B cell (primary cell): ENCODE data around the gene ITGB7. TPM values are rescaled to one million over a fixed set of nuclear protein-coding genes. Genes with fewer than 3 reads are reported as not detected.
A peak's percentile ranks its signal among the peaks of the same experiment; 100 is the strongest.
"Not testable (repeated sequence)": the region's sequence is repeated elsewhere in the genome, so short reads cannot be mapped to it uniquely, and the experiment has no call there.

ENCODE experiments used
- ATAC-seq: fragments of 200-7000 bp; cut with Tn5 transposase; one replicate; pipeline ENCODE4 v1.10.0; 2021; ENCODE audit warnings: low read depth, mild to moderate bottlenecking, moderate number of reproducible peaks, moderate library complexity
- CTCF ChIA-PET: fragments of 350-600 bp; sonication (Branson Sonifier 250); formaldehyde crosslinking; loops from one replicate; lab custom pipeline; 2021; ENCODE audit warnings: antibody characterized with exemption, inconsistent platforms; lab: Charles Lee
- POLR2A ChIA-PET: fragments of 350-600 bp; sonication (Branson Sonifier 250); formaldehyde crosslinking; loops from one replicate; lab custom pipeline; 2021; ENCODE audit warnings: antibody characterized with exemption; lab: Charles Lee
- DNase-seq: peaks from one replicate; pipeline ENCODE4 v3.0.0; 2013
- H2AFZ ChIP-seq: 2 replicates; pipeline ENCODE4 v1.6.1; 2012; ENCODE audit warnings: mild to moderate bottlenecking, low read depth, low read length; ENCODE audit not compliant: insufficient read depth, poor library complexity, severe bottlenecking
- H3K27ac ChIP-seq, 2 donors: 1 replicate in 1 of 2; 2 replicates in 1 of 2; pipeline ENCODE4 v1.5.1; 2012 to 2013; ENCODE audit warnings: low read length in 2 of 2, mild to moderate bottlenecking in 2 of 2, moderate library complexity in 1 of 2
- H3K27me3 ChIP-seq, 4 experiments: fragments of 200-600 bp in 1 of 4; sonication (generic) in 1 of 4; replicated peaks in 1 of 4; 1 replicate in 2 of 4; 2 replicates in 2 of 4; pipeline versions ENCODE4 v1.6.1 to v1.7.0; 2013 to 2016; ENCODE audit warnings: low read length in 3 of 4, mild to moderate bottlenecking in 2 of 4, mixed read lengths in 1 of 4, moderate library complexity in 1 of 4; ENCODE audit not compliant: insufficient read depth in 4 of 4, control insufficient read depth in 3 of 4; ENCODE audit errors: control extremely low read depth in 1 of 4
- H3K36me3 ChIP-seq, 2 experiments: replicated peaks in 1 of 2; 1 replicate in 1 of 2; 2 replicates in 1 of 2; pipeline versions ENCODE4 v1.6.1 to v1.7.1; 2013; ENCODE audit warnings: low read length in 1 of 2; ENCODE audit not compliant: insufficient read depth in 2 of 2, control insufficient read depth in 1 of 2; ENCODE audit errors: control extremely low read depth in 1 of 2, extremely low read depth in 1 of 2
- H3K4me1 ChIP-seq, 2 donors: fragments of 200-600 bp in 1 of 2; sonication (generic) in 1 of 2; 1 replicate in 1 of 2; 2 replicates in 1 of 2; pipeline versions ENCODE4 v1.5.1 to v1.6.1; 2013 to 2017; ENCODE audit warnings: low read length in 2 of 2; ENCODE audit not compliant: control insufficient read depth in 2 of 2, insufficient read depth in 2 of 2
- H3K4me2 ChIP-seq: replicated peaks from 2 replicates; pipeline ENCODE3; 2012; ENCODE audit warnings: mild to moderate bottlenecking, low read depth, low read length; ENCODE audit not compliant: poor library complexity, severe bottlenecking
- H3K4me3 ChIP-seq, 5 experiments: fragments of 200-600 bp in 1 of 5; sonication (generic) in 1 of 5; 1 replicate in 3 of 5; 2 replicates in 2 of 5; pipeline versions ENCODE4 v1.5.1 to v1.7.0; 2011 to 2016; ENCODE audit warnings: low read length in 4 of 5, mild to moderate bottlenecking in 4 of 5, low read depth in 2 of 5, control low read depth in 1 of 5, moderate library complexity in 1 of 5; ENCODE audit not compliant: insufficient read depth in 1 of 5; ENCODE audit errors: control extremely low read depth in 1 of 5, extremely low read depth in 1 of 5
- H3K79me2 ChIP-seq: fragments of 200-600 bp; sonication (generic); one replicate; pipeline ENCODE4 v1.6.0; 2016; ENCODE audit warnings: low read length; ENCODE audit not compliant: control insufficient read depth, insufficient read depth
- H3K9ac ChIP-seq: fragments of 200-600 bp; sonication (generic); 2 replicates; pipeline ENCODE4 v1.6.1; 2017; ENCODE audit warnings: mild to moderate bottlenecking, low read length, moderate library complexity
- H3K9me3 ChIP-seq, 3 donors: one replicate each; pipeline versions ENCODE4 v1.6.1 to v1.7.1; 2013; ENCODE audit warnings: low read length in 2 of 3; ENCODE audit not compliant: control insufficient read depth in 2 of 3, insufficient read depth in 1 of 3; ENCODE audit errors: control extremely low read depth in 1 of 3
- H4K20me1 ChIP-seq: 2 replicates; pipeline ENCODE4 v1.6.0; 2012; ENCODE audit warnings: mild to moderate bottlenecking, low read length; ENCODE audit not compliant: insufficient read depth, control insufficient read depth, poor library complexity, severe bottlenecking
- H3K27ac Mint-ChIP-seq: one replicate; pipeline ENCODE4 v1.8.0; 2021; ENCODE audit warnings: mixed read lengths
- H3K27me3 Mint-ChIP-seq: one replicate; pipeline ENCODE4 v1.8.0; 2021; ENCODE audit warnings: mixed read lengths
- H3K4me1 Mint-ChIP-seq: one replicate; pipeline ENCODE4 v1.8.0; 2021; ENCODE audit warnings: mixed read lengths
- H3K4me3 Mint-ChIP-seq: one replicate; pipeline ENCODE4 v1.8.0; 2021; ENCODE audit warnings: mixed read lengths
- H3K9me3 Mint-ChIP-seq: one replicate; pipeline ENCODE4 v1.8.0; 2022; ENCODE audit warnings: mixed read lengths; ENCODE audit not compliant: insufficient read depth
- EZH2 ChIP-seq: IDR thresholded peaks from 2 replicates; pipeline ENCODE4 v1.6.1; 2012; ENCODE audit warnings: borderline replicate concordance, low read depth, mild to moderate bottlenecking, moderate library complexity, low read length; ENCODE audit not compliant: insufficient read depth, poor library complexity, severe bottlenecking
- WGBS: methylation state at CpG from one replicate; pipeline ENCODE4 v1.1.5; 2013; ENCODE audit warnings: missing lambda C conversion rate; ENCODE audit not compliant: insufficient coverage; 5-methylcytosine and 5-hydroxymethylcytosine counted together
- intact Hi-C: fragments of 100-400 bp; cut with micrococcal nuclease; formaldehyde crosslinking; loops from one replicate; pipeline ENCODE4 v1.10.0; 2022
- polyA plus RNA-seq: library from polyadenylated mRNA; depleted of rRNA; stranded (reverse); fragments of >200 nt; gene quantifications from 2 replicates; pipeline ENCODE4 v1.2.3, GENCODE V29; 2012
- total RNA-seq, 2 donors: library from RNA; stranded (reverse); fragments of 120-200 nt in 1 of 2; gene quantifications; 1 replicate in 1 of 2; 2 replicates in 1 of 2; pipeline versions ENCODE4 v1.2.3 to v1.2.4, GENCODE V29; 2013 to 2022
- TF ChIP-seq, protein P1 (sequence below): fragments of 200-600 bp; IDR thresholded peaks from one replicate; pipeline ENCODE4 v1.8.0; 2022; ENCODE audit warnings: antibody characterized with exemption, mild to moderate bottlenecking

ITGB7 gene
- total and polyA plus RNA-seq, 2 donors (not counting 1 experiment from before 2014, with no cell fraction given): 199 to 265 TPM

DNA sequence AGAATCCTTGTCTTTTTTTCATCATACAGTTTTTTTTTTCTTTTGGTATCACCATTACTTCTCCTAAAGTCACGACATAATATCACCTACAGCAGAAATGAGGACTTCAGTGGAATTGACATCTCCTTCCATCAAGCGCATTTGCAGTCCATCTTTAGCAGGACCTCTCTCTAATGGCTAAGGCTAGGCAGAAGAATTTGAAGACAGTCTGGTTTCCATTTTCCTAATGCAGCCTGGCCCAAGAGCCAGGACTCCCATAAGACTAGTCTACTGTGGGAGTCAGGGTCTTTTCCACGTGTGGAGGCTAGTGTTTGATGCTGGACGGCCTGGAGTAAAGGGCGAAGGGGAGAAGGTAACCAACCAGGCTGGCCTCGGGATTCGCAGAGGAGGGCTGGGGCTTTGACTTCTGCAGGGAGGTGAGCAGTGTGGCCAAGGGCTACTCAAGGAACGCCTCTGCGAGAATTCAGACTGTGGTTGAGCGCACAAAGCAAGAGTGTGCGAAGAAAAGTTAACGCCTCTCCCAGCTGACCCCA is 27.3 kb downstream of the ITGB7 start:
- no peaks in the 10 kb centered on the region for H3K27me3 Mint-ChIP-seq
- peak overlapping the region; percentile 87 to 89 for H3K27ac ChIP-seq
- ATAC-seq (peak; percentile 2), DNase-seq (no peak)
- 10% methylated on average over 10 of the region's 12 CpGs for WGBS
- peak overlapping the region; percentile 78 for H3K9ac ChIP-seq
- peak overlapping the region; percentile 77 for H3K4me2 ChIP-seq
- H3K9me3 Mint-ChIP-seq: no peaks in the 10 kb centered on the region
- no peaks in the 10 kb centered on the region for H3K9me3 ChIP-seq
- intact Hi-C loops: loop anchor here (1.0 to 5.0 kb wide), 14 partner anchors 11 to 321 kb away; partner anchors contain the start of genes EIF4B, ESPL1, ITGB7 and MYG1
- TF ChIP-seq, protein P1, sequence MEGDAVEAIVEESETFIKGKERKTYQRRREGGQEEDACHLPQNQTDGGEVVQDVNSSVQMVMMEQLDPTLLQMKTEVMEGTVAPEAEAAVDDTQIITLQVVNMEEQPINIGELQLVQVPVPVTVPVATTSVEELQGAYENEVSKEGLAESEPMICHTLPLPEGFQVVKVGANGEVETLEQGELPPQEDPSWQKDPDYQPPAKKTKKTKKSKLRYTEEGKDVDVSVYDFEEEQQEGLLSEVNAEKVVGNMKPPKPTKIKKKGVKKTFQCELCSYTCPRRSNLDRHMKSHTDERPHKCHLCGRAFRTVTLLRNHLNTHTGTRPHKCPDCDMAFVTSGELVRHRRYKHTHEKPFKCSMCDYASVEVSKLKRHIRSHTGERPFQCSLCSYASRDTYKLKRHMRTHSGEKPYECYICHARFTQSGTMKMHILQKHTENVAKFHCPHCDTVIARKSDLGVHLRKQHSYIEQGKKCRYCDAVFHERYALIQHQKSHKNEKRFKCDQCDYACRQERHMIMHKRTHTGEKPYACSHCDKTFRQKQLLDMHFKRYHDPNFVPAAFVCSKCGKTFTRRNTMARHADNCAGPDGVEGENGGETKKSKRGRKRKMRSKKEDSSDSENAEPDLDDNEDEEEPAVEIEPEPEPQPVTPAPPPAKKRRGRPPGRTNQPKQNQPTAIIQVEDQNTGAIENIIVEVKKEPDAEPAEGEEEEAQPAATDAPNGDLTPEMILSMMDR: no peak
- TF ChIP-seq EZH2: no peak
- peak overlapping the region; percentile 81 to 92 (median 86) for H3K4me3 ChIP-seq
- H3K79me2 ChIP-seq: peaks cover 41% of the 10 kb centered on the region
- ChIA-PET CTCF (interaction anchor here (0.9 to 7.6 kb wide), 16 partner anchors 11 to 241 kb away, joined by 3 to 56 read pairs (median 7); partner anchors contain the start of genes AAAS, ESPL1 and SPRYD3), POLR2A (interaction anchor here (0.7 to 2.8 kb wide), 13 partner anchors 11 to 173 kb away, joined by 3 to 24 read pairs (median 6); partner anchors contain the start of genes ESPL1, ITGB7, MYG1 and PFDN5)
- peak overlapping the region; percentile 97 for H2AFZ ChIP-seq
- H3K36me3 ChIP-seq: peaks cover 0 to 30% of the 10 kb centered on the region in 2 experiments
- H3K27ac Mint-ChIP-seq: peak overlapping the region; percentile 95
- peaks cover 47% of the 10 kb centered on the region for H3K4me1 Mint-ChIP-seq
- H4K20me1 ChIP-seq: peaks cover 39% of the 10 kb centered on the region
- peaks cover 28 to 35% of the 10 kb centered on the region in 2 donors for H3K4me1 ChIP-seq
- H3K27me3 ChIP-seq: no peaks in the 10 kb centered on the region
- peak overlapping the region; percentile 95 for H3K4me3 Mint-ChIP-seq

DNA sequence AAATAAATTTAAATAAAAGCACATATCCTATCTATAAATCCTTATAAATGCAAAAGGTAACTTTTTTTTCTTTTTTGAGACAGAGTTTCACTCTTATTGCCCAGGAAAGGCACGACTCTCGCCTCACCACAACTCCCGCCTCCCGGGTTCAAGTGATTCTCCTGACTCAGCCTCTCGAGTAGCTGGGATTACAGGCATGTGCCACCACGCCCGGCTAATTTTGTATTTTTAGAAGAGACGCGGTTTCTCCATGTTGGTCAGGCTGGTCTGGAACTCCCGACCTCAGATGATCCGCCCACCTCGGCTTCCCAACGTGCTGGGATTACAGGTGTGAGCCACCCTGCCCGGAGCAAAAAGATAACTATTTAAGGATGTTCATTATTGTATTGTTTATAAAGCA is 28.2 kb downstream of the ITGB7 start:
- Mint-ChIP-seq H3K4me1 (peaks cover 39% of the 10 kb centered on the region), H3K27ac (peak overlapping the region; percentile 95), H3K4me3 (peak overlapping the region; percentile 95)
- CTCF ChIA-PET: interaction anchor here (1.0 to 7.6 kb wide), 5 partner anchors 18 to 143 kb away, joined by 3 to 56 read pairs (median 8); partner anchors contain the start of gene AAAS
- ATAC-seq, H3K9ac ChIP-seq, intact Hi-C loops, H3K27me3 ChIP-seq, DNase-seq, H3K9me3 Mint-ChIP-seq, H3K9me3 ChIP-seq, H2AFZ ChIP-seq, H3K4me3 ChIP-seq, H3K27me3 Mint-ChIP-seq, H3K27ac ChIP-seq, H3K4me2 ChIP-seq: not testable (repeated sequence)
- Histone ChIP-seq H3K79me2 (peaks cover 32% of the 10 kb centered on the region), H4K20me1 (peaks cover 29% of the 10 kb centered on the region), H3K4me1 (peaks cover 28 to 31% of the 10 kb centered on the region in 2 donors), H3K36me3 (peaks cover 0 to 23% of the 10 kb centered on the region in 2 experiments)
- 98% methylated on average over 11 of the region's 14 CpGs for WGBS
- POLR2A ChIA-PET: interaction anchor here (0.6 to 2.8 kb wide), 4 partner anchors 30 to 173 kb away, joined by 3 to 24 read pairs (median 3); no protein-coding TSS in a partner anchor

DNA sequence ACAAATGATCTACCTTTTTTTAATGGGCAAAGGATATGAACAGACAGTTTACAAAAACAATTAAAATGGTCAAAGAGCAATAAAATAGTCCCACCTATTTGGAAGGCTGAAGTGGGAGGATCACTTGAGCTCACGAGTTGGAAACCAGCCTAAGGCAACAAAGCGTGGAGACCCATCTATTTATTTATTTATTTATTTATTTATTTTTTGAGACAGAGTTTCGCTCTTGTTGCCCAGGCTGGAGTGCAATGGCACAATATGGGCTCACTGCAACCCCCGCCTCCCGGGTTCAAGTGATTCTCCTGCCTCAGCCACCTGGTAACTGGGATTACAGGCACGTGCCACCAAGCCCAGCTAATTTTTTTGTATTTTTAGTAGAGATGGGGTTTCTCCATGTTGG is 29.6 kb downstream of the ITGB7 start:
- H3K27ac Mint-ChIP-seq, DNase-seq: not testable (repeated sequence)

More for the DNA sequence above, 29.6 kb downstream of the ITGB7 start:
- H2AFZ ChIP-seq, H3K4me3 ChIP-seq, intact Hi-C loops, H3K4me3 Mint-ChIP-seq, H3K4me2 ChIP-seq, H3K27me3 Mint-ChIP-seq, H3K9ac ChIP-seq, ATAC-seq, H3K27me3 ChIP-seq, H3K9me3 Mint-ChIP-seq, H3K36me3 ChIP-seq, POLR2A ChIA-PET, H3K27ac ChIP-seq, H3K9me3 ChIP-seq: not testable (repeated sequence)
- Histone ChIP-seq H3K79me2 (peaks cover 26% of the 10 kb centered on the region), H4K20me1 (peaks cover 16% of the 10 kb centered on the region), H3K4me1 (peaks cover 20 to 21% of the 10 kb centered on the region in 2 donors)
- peaks cover 28% of the 10 kb centered on the region for H3K4me1 Mint-ChIP-seq
- CTCF ChIA-PET: interaction anchor here (0.7 to 7.6 kb wide), 4 partner anchors 17 to 112 kb away, joined by 3 to 47 read pairs (median 7); no protein-coding TSS in a partner anchor
- 100% methylated on average over 2 of the region's 6 CpGs for WGBS
